Nucleus accumbens (tissue), 56 donors: Measurements from ENCODE around the gene SP140.
A peak's percentile ranks its signal among the peaks of the same experiment; 100 is the strongest.

Experiments
- DNase-seq, 56 donors: peaks; one replicate each; lab custom pipeline; 2025; lab: John Stamatoyannopoulos, UW

The SP140 gene

GRCh38 chr2:230225486-230225885, at the start of gene SP140:
SP140 (plus strand) TSS chr2:230225736; CDS start chr2:230225845, 109 bp downstream.
- DNase-seq, result peak in 15 of 56 donors; percentile 2 to 25 (median 4)

- DNase-seq, result no peak
Measured at GRCh38 chr2:230176996-230177395, 48.5 kb upstream of the SP140 start.

GRCh38 chr2:230178546-230179485, 46.7 kb upstream of the SP140 start:
- DNase-seq, result no peak

- DNase-seq, result no peak
Measured at GRCh38 chr2:230179907-230180306, 45.6 kb upstream of the SP140 start.

GRCh38 chr2:230181195-230181594, 44.3 kb upstream of the SP140 start:
- no peak for DNase-seq

GRCh38 chr2:230184727-230185578, 40.6 kb upstream of the SP140 start:
- no peak for DNase-seq

- DNase-seq, result no peak
Measured at GRCh38 chr2:230202430-230203109, 23.0 kb upstream of the SP140 start.

GRCh38 chr2:230203110-230203676, 22.3 kb upstream of the SP140 start:
- DNase-seq, result no peak

GRCh38 chr2:230205034-230205433, 20.5 kb upstream of the SP140 start:
- no peak for DNase-seq

GRCh38 chr2:230205721-230206120, 19.8 kb upstream of the SP140 start:
- no peak for DNase-seq

- no peak for DNase-seq
Measured at GRCh38 chr2:230208576-230208975, 17.0 kb upstream of the SP140 start.

- no peak for DNase-seq
Measured at GRCh38 chr2:230209422-230210051, 16.0 kb upstream of the SP140 start.

GRCh38 chr2:230216489-230216888, 9.0 kb upstream of the SP140 start:
- no peak for DNase-seq

- DNase-seq, result no peak
Measured at GRCh38 chr2:230217424-230217823, 8.1 kb upstream of the SP140 start.

GRCh38 chr2:230218421-230218820, 7.1 kb upstream of the SP140 start:
- no peak for DNase-seq

GRCh38 chr2:230219419-230220331, 5.9 kb upstream of the SP140 start, which contains the start of gene SP110:
SP110 (minus strand) TSS chr2:230219984; CDS start chr2:230216927, 3,057 bp downstream.
- DNase-seq, result peak in 51 of 56 donors; percentile 6 to 74 (median 43)

- DNase-seq, result peak in 2 of 56 donors; percentile 3 to 5
Measured at GRCh38 chr2:230220347-230220969, 5.1 kb upstream of the SP140 start.

GRCh38 chr2:230221493-230221892, 4.0 kb upstream of the SP140 start:
- DNase-seq, result no peak
